ENCODE results near the gene GALNT14. TPM values are rescaled to one million over a fixed set of nuclear protein-coding genes. Genes with fewer than 3 reads are reported as not detected.

The GALNT14 gene
- total and polyA plus RNA-seq, 2 of the 8 experiments (the other 6 are each of a cell fraction or from before 2014, with no cell fraction given): 13.0 to 13.7 TPM

- H3K14ac ChIP-seq (ENCODE audit: insufficient read length): no peak overlapping the region
- peaks cover 14% of the 10 kb centered on the region; the same call in 1 of the 2 replicates for H3K23me2 ChIP-seq (ENCODE audit: low read depth, low read length)
- no peak overlapping the region for H2BK12ac ChIP-seq (ENCODE audit: low read depth, low read length)
- ChIA-PET POLR2A (ENCODE audit: partially characterized antibody) (no interaction called here), CTCF (ENCODE audit: partially characterized antibody) (interaction anchor here (1.5 to 5.6 kb wide), 5 partner anchors 11 to 194 kb away, joined by 3 to 40 read pairs (median 13); no protein-coding TSS in a partner anchor)
- H2BK15ac ChIP-seq (ENCODE audit: low read length): no peak overlapping the region
- no peak overlapping the region for H2AK5ac ChIP-seq (ENCODE audit: low read depth, low read length)
- H3K27me3 ChIP-seq (replicated peaks in 1 of 4; ENCODE audit: control insufficient read depth in 3 of 4, extremely low read depth in 1 of 4, insufficient read depth in 3 of 4, low read length in 3 of 4): peaks cover 13 to 50% (median 46%) of the 10 kb centered on the region in 4 experiments
- DNase-seq (ENCODE audit: low read depth in 1 of 2, low spot score in 2 of 2) (no peak), FAIRE-seq (no peak)
- peaks cover 0 to 7% (median 5%) of the 10 kb centered on the region in 4 experiments; a peak in 4 of 7 replicates for H3K4me1 ChIP-seq (replicated peaks in 1 of 4; ENCODE audit: control insufficient read depth in 3 of 4, insufficient read depth in 4 of 4, low read length in 3 of 4)
- no peaks in the 10 kb centered on the region for H3K36me3 ChIP-seq (ENCODE audit: control insufficient read depth in 2 of 4, insufficient read depth in 4 of 4, low read length in 3 of 4)
- H2BK20ac ChIP-seq (ENCODE audit: low read length): no peak overlapping the region
- H3K4ac ChIP-seq (replicated peaks; ENCODE audit: insufficient read length, low read depth, low read length): no peak overlapping the region
- H3K27ac ChIP-seq (ENCODE audit: low read depth, low read length): no peak overlapping the region
- H3K23ac ChIP-seq (ENCODE audit: insufficient read length): no peak overlapping the region
- no peak overlapping the region for H4K8ac ChIP-seq (ENCODE audit: extremely low read depth, insufficient read depth, low read length)
- H4K91ac ChIP-seq (replicated peaks; ENCODE audit: insufficient read length, low read length): no peak overlapping the region
- no peaks in the 10 kb centered on the region for H3K9me3 ChIP-seq (ENCODE audit: insufficient read depth in 2 of 2, low read depth in 1 of 2, low read length in 1 of 2)
- H3K9ac ChIP-seq (replicated peaks in 1 of 4; ENCODE audit: extremely low read depth in 1 of 4, low read depth in 3 of 4, low read length in 3 of 4): no peak overlapping the region
- peaks cover 2 to 5% of the 10 kb centered on the region in 2 experiments for H4K20me1 ChIP-seq (replicated peaks in 1 of 2; ENCODE audit: control insufficient read depth in 1 of 2, insufficient read depth in 2 of 2, low read length in 2 of 2)
- H3K4me2 ChIP-seq (ENCODE audit: insufficient read depth in 1 of 2, low read depth in 2 of 2, low read length in 2 of 2): no peak overlapping the region
- no peak overlapping the region for H2AFZ ChIP-seq (ENCODE audit: low read length)
- H4K5ac ChIP-seq (ENCODE audit: insufficient read length, low read depth, low read length): no peak overlapping the region
- 87% methylated on average over 4 of the region's 4 CpGs; no CpG with 5 or more reads in 1 of the 2 experiments for WGBS, 2 experiments (ENCODE audit: extremely low coverage in 1 of 2, insufficient coverage in 1 of 2, insufficient read length in 1 of 2, insufficient replicate concordance in 2 of 2, low coverage in 1 of 2, low lambda C conversion rate in 2 of 2, missing lambda C conversion rate in 1 of 2)
- H2BK5ac ChIP-seq (ENCODE audit: low read depth, low read length): no peak overlapping the region
- no peaks in the 10 kb centered on the region for H3K79me1 ChIP-seq (ENCODE audit: low read depth, low read length)
- H3K79me2 ChIP-seq (ENCODE audit: control insufficient read depth in 1 of 2, insufficient read depth in 2 of 2, low read length in 2 of 2): no peaks in the 10 kb centered on the region
- no peak overlapping the region for H3K4me3 ChIP-seq (ENCODE audit: extremely low read depth in 1 of 4, insufficient read depth in 2 of 4, low read depth in 3 of 4, low read length in 4 of 4)
- no peak overlapping the region for H3K56ac ChIP-seq (replicated peaks; ENCODE audit: insufficient read length, low read depth, low read length)
- no peak overlapping the region for H2BK120ac ChIP-seq (replicated peaks; ENCODE audit: low read depth, low read length)
- H3K18ac ChIP-seq (ENCODE audit: extremely low read depth, low read length): no peak overlapping the region
- TF ChIP-seq SRF (IDR thresholded peaks at IDR 0.05; ENCODE audit: low read depth, low read length) (no peak), CREB1 (IDR thresholded peaks at IDR 0.05) (no peak), POLR2A (IDR thresholded peaks at IDR 0.05; ENCODE audit: control extremely low read depth in 1 of 2, low read depth in 2 of 2, low read length in 2 of 2) (no peak), POU5F1 (IDR thresholded peaks at IDR 0.05; ENCODE audit: low read depth, low read length) (no peak), MAFK (IDR thresholded peaks at IDR 0.05; ENCODE audit: low read depth, low read length) (no peak), NRF1 (IDR thresholded peaks at IDR 0.05; ENCODE audit: low read depth, low read length) (no peak), ASH2L (IDR thresholded peaks at IDR 0.05; ENCODE audit: low read length) (no peak), RNF2 (IDR thresholded peaks at IDR 0.05; ENCODE audit: borderline replicate concordance, low read depth, low read length, missing control alignments, poor library complexity, severe bottlenecking) (no peak), POLR2AphosphoS5 (IDR thresholded peaks at IDR 0.05; ENCODE audit: low read depth, low read length) (no peak), YY1 (IDR thresholded peaks at IDR 0.05; ENCODE audit: low read depth, low read length) (no peak), SP4 (IDR thresholded peaks at IDR 0.05; ENCODE audit: low read length) (no peak), TCF12 (IDR thresholded peaks at IDR 0.05; ENCODE audit: low read depth, low read length) (no peak), SAP30 (IDR thresholded peaks at IDR 0.05; ENCODE audit: insufficient read depth, insufficient replicate concordance, low read length) (no peak), TAF7 (optimal IDR thresholded peaks at IDR 0.05; ENCODE audit: borderline replicate concordance, low read depth, low read length) (no peak), SIX5 (IDR thresholded peaks at IDR 0.05; ENCODE audit: low read depth, low read length) (no peak)
These were observed 1.4 kb upstream of the GALNT14 start for GRCh38 chr2:31139671-31140070.

All from H1 (cell line).